MG63 (cell line): ENCODE measurements around the gene PCCA. TPM values are rescaled to one million over a fixed set of nuclear protein-coding genes. Genes with fewer than 3 reads are reported as not detected.

Experiments
- DNase-seq: peaks from one replicate; pipeline ENCODE4 v3.0.0-alpha.2; 2020
- H3K27me3 ChIP-seq: fragments of 250-450 bp; sonication (Bioruptor Pico); 2 replicates; pipeline ENCODE4 v1.5.1; 2020; ENCODE audit warnings: mild to moderate bottlenecking, moderate library complexity
- H3K36me3 ChIP-seq: fragments of 250-450 bp; sonication (Bioruptor Pico); 2 replicates; pipeline ENCODE4 v1.5.1; 2020; ENCODE audit warnings: mild to moderate bottlenecking, moderate library complexity
- H3K4me3 ChIP-seq: fragments of 250-450 bp; sonication (Bioruptor Pico); 2 replicates; pipeline ENCODE4 v1.5.1; 2020; ENCODE audit warnings: mild to moderate bottlenecking, moderate library complexity
- H3K9me3 ChIP-seq: fragments of 250-450 bp; sonication (Bioruptor Pico); 2 replicates; pipeline ENCODE4 v1.5.1; 2020; ENCODE audit warnings: mild to moderate bottlenecking, moderate library complexity
- total RNA-seq: library from RNA; depleted of rRNA; stranded (reverse); fragments of >200 nt; shearing (Covaris generic); gene quantifications from 2 replicates; pipeline ENCODE4 v1.2.3, GENCODE V29; 2014; ENCODE audit warnings: low replicate concordance

The PCCA gene
- total RNA-seq, 1 experiment from 2014 or later, result 3.1 TPM

- no peaks in the 10 kb centered on the region for H3K36me3 ChIP-seq
- no peak for DNase-seq
- H3K27me3 ChIP-seq, result no peaks in the 10 kb centered on the region
- no peak overlapping the region for H3K4me3 ChIP-seq
- H3K9me3 ChIP-seq, result no peaks in the 10 kb centered on the region
Measured at GRCh38 chr13:100542826-100543156, 453.9 kb downstream of the PCCA start.

GRCh38 chr13:100543872-100544602 lies 455.1 kb downstream of the PCCA start:
- Histone ChIP-seq H3K4me3 (no peak overlapping the region), H3K36me3 (no peaks in the 10 kb centered on the region), H3K9me3 (no peaks in the 10 kb centered on the region), H3K27me3 (no peaks in the 10 kb centered on the region)
- no peak for DNase-seq

- Histone ChIP-seq H3K27me3 (no peaks in the 10 kb centered on the region), H3K9me3 (no peaks in the 10 kb centered on the region), H3K36me3 (no peaks in the 10 kb centered on the region), H3K4me3 (no peak overlapping the region)
- no peak for DNase-seq
Measured at GRCh38 chr13:100544866-100545683, 456.2 kb downstream of the PCCA start.

GRCh38 chr13:100545684-100546061 lies 456.8 kb downstream of the PCCA start:
- no peak for DNase-seq
- H3K9me3 ChIP-seq, result no peaks in the 10 kb centered on the region
- no peaks in the 10 kb centered on the region for H3K36me3 ChIP-seq
- H3K4me3 ChIP-seq, result no peak overlapping the region
- no peaks in the 10 kb centered on the region for H3K27me3 ChIP-seq

- no peak for DNase-seq
- no peaks in the 10 kb centered on the region for H3K9me3 ChIP-seq
- no peak overlapping the region for H3K4me3 ChIP-seq
- H3K36me3 ChIP-seq, result no peaks in the 10 kb centered on the region
- no peaks in the 10 kb centered on the region for H3K27me3 ChIP-seq
Measured at GRCh38 chr13:100546713-100547405, 458.0 kb downstream of the PCCA start.

- no peaks in the 10 kb centered on the region for H3K9me3 ChIP-seq
- H3K36me3 ChIP-seq, result no peaks in the 10 kb centered on the region
- no peaks in the 10 kb centered on the region for H3K27me3 ChIP-seq
- DNase-seq, result no peak
- no peak overlapping the region for H3K4me3 ChIP-seq
Measured at GRCh38 chr13:100547791-100548201, 458.9 kb downstream of the PCCA start.

- no peak for DNase-seq
- H3K9me3 ChIP-seq, result no peaks in the 10 kb centered on the region
- H3K27me3 ChIP-seq, result no peaks in the 10 kb centered on the region
- no peaks in the 10 kb centered on the region for H3K36me3 ChIP-seq
- no peak overlapping the region for H3K4me3 ChIP-seq
Measured at GRCh38 chr13:100549316-100549715, 460.4 kb downstream of the PCCA start.

GRCh38 chr13:100552755-100553154 lies 463.9 kb downstream of the PCCA start:
- no peak for DNase-seq
- H3K9me3 ChIP-seq, result no peaks in the 10 kb centered on the region
- no peak overlapping the region for H3K4me3 ChIP-seq
- H3K36me3 ChIP-seq, result no peaks in the 10 kb centered on the region
- H3K27me3 ChIP-seq, result no peaks in the 10 kb centered on the region

- DNase-seq, result no peak
- Histone ChIP-seq H3K27me3 (no peaks in the 10 kb centered on the region), H3K36me3 (no peaks in the 10 kb centered on the region), H3K9me3 (no peaks in the 10 kb centered on the region), H3K4me3 (no peak overlapping the region)
Measured at GRCh38 chr13:100559886-100560285, 471.0 kb downstream of the PCCA start.

- no peaks in the 10 kb centered on the region for H3K9me3 ChIP-seq
- no peak for DNase-seq
- no peaks in the 10 kb centered on the region for H3K36me3 ChIP-seq
- no peaks in the 10 kb centered on the region for H3K27me3 ChIP-seq
- no peak overlapping the region for H3K4me3 ChIP-seq
Measured at GRCh38 chr13:100560498-100561157, 471.7 kb downstream of the PCCA start.

- Histone ChIP-seq H3K36me3 (no peaks in the 10 kb centered on the region), H3K4me3 (no peak overlapping the region), H3K9me3 (no peaks in the 10 kb centered on the region), H3K27me3 (no peaks in the 10 kb centered on the region)
- DNase-seq, result no peak
Measured at GRCh38 chr13:100561158-100561499, 472.2 kb downstream of the PCCA start.

GRCh38 chr13:100561599-100562204 lies 472.8 kb downstream of the PCCA start:
- no peak for DNase-seq
- Histone ChIP-seq H3K9me3 (no peaks in the 10 kb centered on the region), H3K4me3 (no peak overlapping the region), H3K36me3 (no peaks in the 10 kb centered on the region), H3K27me3 (no peaks in the 10 kb centered on the region)

- DNase-seq, result no peak
- no peaks in the 10 kb centered on the region for H3K27me3 ChIP-seq
- H3K9me3 ChIP-seq, result no peaks in the 10 kb centered on the region
- H3K36me3 ChIP-seq, result no peaks in the 10 kb centered on the region
- H3K4me3 ChIP-seq, result no peak overlapping the region
Measured at GRCh38 chr13:100563779-100564178, 474.9 kb downstream of the PCCA start.

GRCh38 chr13:100564444-100565223 lies 475.7 kb downstream of the PCCA start:
- H3K27me3 ChIP-seq, result no peaks in the 10 kb centered on the region
- no peaks in the 10 kb centered on the region for H3K36me3 ChIP-seq
- H3K9me3 ChIP-seq, result no peaks in the 10 kb centered on the region
- no peak for DNase-seq
- H3K4me3 ChIP-seq, result no peak overlapping the region

- H3K9me3 ChIP-seq, result no peaks in the 10 kb centered on the region
- H3K4me3 ChIP-seq, result no peak overlapping the region
- H3K36me3 ChIP-seq, result no peaks in the 10 kb centered on the region
- no peak for DNase-seq
- H3K27me3 ChIP-seq, result no peaks in the 10 kb centered on the region
Measured at GRCh38 chr13:100565286-100565685, 476.4 kb downstream of the PCCA start.

- H3K27me3 ChIP-seq, result no peaks in the 10 kb centered on the region
- no peaks in the 10 kb centered on the region for H3K9me3 ChIP-seq
- DNase-seq, result no peak
- H3K36me3 ChIP-seq, result no peaks in the 10 kb centered on the region
- H3K4me3 ChIP-seq, result no peak overlapping the region
Measured at GRCh38 chr13:100566543-100566942, 477.6 kb downstream of the PCCA start.
